Fibroblast of pulmonary artery (primary cell): Measurements from ENCODE around the gene MYOZ3.

ENCODE experiments used
- DNase-seq: peaks from one replicate; pipeline ENCODE4 v3.0.0-alpha.2; 2010; ENCODE audit warnings: low read depth
- H3K4me3 ChIP-seq: replicated peaks from 2 replicates; pipeline ENCODE4 v1.5.1; 2011; ENCODE audit warnings: low read depth, mild to moderate bottlenecking, control low read depth, low read length, moderate library complexity
- CTCF ChIP-seq: IDR thresholded peaks from 2 replicates; pipeline ENCODE4 v1.5.1; 2011; ENCODE audit warnings: mild to moderate bottlenecking, control low read depth, low read length, inconsistent platforms; ENCODE audit errors: missing control alignments

MYOZ3 gene

GRCh38 chr5:150639377-150639692 lies 21.7 kb upstream of the MYOZ3 start:
- TF ChIP-seq CTCF = no peak
- no peak overlapping the region for H3K4me3 ChIP-seq
- no peak for DNase-seq

- no peak for TF ChIP-seq CTCF
- peak overlapping the region; percentile 60 for H3K4me3 ChIP-seq
- no peak for DNase-seq
Observed at GRCh38 chr5:150639751-150640150, 21.3 kb upstream of the MYOZ3 start.

GRCh38 chr5:150640311-150641005 lies 20.6 kb upstream of the MYOZ3 start, which contains the start of gene SYNPO:
Gene SYNPO (plus strand): TSS chr5:150640660. CDS start chr5:150648276, 7,616 bp downstream.
- peak within 1 kb of the TSS; percentile 60 for H3K4me3 ChIP-seq
- peak; percentile 3 for TF ChIP-seq CTCF
- peak; percentile 99 for DNase-seq

- TF ChIP-seq CTCF = no peak
- peak; percentile 97 for DNase-seq
- H3K4me3 ChIP-seq = peak overlapping the region; percentile 60
Observed at GRCh38 chr5:150641006-150641570, 20.0 kb upstream of the MYOZ3 start.

GRCh38 chr5:150641824-150642566 lies 19.1 kb upstream of the MYOZ3 start:
- H3K4me3 ChIP-seq = peak overlapping the region; percentile 60
- DNase-seq = no peak
- TF ChIP-seq CTCF = no peak

- DNase-seq = peak; percentile 95
- no peak for TF ChIP-seq CTCF
- H3K4me3 ChIP-seq = peak overlapping the region; percentile 60
Observed at GRCh38 chr5:150642567-150642927, 18.5 kb upstream of the MYOZ3 start.
